Stimulated activated CD4-positive, alpha-beta T cell treated with anti-CD3 and anti-CD28 coated beads, Interleukin-2, amount 100 ng/mL, for 24 hours (primary cell): ENCODE results near the gene TMEM203.

Experiments used
- DNase-seq, 2 donors: peaks; one replicate each; pipeline ENCODE4 v3.0.0-alpha.2; 2020

The TMEM203 gene

DNA sequence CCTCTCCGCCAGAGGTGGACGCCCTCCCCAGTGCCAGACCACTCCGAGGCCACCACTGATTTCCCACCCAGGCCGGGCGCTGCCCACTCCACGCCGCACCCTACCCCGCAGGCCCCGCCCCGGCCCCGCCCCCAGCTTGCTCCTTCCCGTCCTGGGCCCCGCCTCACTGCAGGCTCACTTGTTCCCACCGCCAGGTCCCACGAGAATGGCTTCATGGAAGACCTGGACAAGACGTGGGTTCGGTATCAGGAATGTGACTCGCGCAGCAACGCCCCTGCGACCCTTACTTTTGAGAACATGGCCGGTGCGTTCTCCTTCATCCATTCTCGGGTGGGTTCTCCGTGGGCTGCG, 42.1 kb downstream of the TMEM203 start:
- no peak for DNase-seq

DNA sequence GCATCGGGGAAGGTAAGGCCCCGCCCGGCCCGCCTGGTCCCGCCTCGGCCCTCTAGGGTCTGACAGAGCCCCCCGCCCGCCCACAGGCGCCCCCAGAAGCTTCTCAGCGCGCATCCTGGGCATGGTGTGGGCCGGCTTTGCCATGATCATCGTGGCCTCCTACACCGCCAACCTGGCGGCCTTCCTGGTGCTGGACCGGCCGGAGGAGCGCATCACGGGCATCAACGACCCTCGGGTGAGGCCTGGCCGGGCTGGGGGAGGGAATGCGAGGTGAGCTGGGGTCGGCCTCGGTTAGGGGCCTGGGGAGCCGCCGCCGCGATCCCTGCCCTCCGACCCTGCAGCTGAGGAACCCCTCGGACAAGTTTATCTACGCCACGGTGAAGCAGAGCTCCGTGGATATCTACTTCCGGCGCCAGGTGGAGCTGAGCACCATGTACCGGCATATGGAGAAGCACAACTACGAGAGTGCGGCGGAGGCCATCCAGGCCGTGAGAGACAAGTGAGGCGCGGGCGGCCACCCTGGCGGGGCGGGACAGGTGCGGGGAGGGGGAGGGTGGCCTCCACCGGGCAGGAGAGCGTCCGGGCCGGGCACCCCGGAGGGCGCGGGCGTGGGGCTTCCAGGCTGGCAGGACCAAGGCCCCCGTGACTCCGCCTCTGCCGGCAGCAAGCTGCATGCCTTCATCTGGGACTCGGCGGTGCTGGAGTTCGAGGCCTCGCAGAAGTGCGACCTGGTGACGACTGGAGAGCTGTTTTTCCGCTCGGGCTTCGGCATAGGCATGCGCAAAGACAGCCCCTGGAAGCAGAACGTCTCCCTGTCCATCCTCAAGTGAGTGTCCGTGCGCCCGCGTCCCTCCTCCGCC, 42.7 kb downstream of the TMEM203 start:
- no peak for DNase-seq

DNA sequence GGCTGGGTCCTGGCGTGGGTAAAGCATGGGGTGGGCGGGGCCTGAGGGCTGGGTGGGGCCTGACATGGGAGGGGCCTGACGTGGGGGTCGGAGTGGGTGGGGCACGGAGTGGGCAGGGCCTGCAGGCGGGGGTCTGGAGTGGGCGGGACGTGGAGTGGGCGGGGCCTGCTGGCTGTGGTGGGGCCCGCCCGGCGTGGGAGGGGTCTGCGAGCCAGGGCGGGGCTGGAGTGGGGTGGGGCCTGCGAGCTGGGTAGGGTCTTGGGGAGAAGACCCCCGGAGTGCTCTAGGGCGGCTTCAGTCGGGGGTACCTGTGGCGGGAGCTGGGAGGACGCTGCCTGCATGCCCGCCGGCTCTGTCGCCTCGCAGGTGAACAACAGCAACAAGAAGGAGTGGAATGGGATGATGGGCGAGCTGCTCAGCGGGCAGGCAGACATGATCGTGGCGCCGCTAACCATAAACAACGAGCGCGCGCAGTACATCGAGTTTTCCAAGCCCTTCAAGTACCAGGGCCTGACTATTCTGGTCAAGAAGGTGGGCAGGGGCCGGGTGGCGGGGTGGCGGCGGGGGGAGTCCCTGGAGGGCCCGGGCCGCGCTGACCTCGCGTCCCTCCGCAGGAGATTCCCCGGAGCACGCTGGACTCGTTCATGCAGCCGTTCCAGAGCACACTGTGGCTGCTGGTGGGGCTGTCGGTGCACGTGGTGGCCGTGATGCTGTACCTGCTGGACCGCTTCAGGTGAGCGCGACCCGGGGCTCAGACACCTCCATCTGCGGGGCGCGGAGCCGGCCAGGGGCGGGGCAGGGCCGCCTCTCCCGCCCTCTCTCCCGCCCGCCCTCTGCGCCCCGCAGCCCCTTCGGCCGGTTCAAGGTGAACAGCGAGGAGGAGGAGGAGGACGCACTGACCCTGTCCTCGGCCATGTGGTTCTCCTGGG, 43.6 kb downstream of the TMEM203 start:
- DNase-seq: no peak

DNA sequence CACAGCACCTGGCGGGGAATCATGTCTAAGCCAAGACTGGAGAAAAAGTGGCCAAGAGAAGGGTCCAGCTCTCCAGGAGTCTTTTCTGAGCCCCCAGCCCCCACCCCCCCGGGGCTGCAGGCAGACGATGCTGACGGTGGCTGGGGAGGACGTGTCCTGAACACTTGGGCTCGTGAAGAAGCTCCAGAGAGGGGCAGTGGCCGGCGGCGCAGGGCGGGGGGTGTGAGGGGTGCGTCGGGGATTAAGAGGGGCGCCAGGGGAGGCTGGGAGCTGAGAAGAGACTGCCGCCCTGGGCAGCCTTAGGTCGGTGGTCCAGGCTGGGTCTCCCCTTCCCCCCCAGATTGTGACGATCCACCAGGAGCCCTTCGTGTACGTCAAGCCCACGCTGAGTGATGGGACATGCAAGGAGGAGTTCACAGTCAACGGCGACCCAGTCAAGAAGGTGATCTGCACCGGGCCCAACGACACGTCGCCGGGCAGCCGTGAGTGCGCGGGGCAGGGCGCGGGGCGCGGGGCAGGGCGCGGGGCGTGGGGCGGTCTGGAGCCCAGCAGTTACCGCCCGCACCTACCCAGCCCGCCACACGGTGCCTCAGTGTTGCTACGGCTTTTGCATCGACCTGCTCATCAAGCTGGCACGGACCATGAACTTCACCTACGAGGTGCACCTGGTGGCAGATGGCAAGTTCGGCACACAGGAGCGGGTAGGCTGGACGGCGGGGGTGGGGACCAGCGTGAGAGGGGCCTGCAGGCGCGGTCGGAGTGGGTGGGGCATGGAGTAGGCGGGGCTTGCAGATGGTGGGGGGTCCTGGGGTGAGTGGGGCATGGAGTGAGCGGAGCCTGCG, 44.5 kb downstream of the TMEM203 start:
- no peak for DNase-seq

DNA sequence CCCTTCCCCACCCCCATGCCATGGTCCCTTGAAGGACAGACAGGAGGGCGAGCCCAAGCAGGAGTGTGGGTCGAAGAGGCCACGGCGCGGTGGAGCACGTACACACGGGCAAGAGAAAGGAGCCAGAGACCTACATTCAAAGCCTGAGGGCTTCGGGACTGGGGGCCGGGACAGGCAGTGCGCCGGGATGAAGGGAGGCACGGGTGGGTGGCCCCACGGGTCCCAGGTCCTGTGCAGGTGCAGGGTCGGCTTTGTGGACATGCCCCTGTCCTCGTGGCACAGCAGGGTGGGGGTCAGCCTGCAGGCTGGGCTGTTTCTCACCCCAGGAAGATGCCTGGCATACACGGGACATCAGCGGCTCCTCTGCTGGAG, 45.4 kb downstream of the TMEM203 start:
- no peak for DNase-seq

DNA sequence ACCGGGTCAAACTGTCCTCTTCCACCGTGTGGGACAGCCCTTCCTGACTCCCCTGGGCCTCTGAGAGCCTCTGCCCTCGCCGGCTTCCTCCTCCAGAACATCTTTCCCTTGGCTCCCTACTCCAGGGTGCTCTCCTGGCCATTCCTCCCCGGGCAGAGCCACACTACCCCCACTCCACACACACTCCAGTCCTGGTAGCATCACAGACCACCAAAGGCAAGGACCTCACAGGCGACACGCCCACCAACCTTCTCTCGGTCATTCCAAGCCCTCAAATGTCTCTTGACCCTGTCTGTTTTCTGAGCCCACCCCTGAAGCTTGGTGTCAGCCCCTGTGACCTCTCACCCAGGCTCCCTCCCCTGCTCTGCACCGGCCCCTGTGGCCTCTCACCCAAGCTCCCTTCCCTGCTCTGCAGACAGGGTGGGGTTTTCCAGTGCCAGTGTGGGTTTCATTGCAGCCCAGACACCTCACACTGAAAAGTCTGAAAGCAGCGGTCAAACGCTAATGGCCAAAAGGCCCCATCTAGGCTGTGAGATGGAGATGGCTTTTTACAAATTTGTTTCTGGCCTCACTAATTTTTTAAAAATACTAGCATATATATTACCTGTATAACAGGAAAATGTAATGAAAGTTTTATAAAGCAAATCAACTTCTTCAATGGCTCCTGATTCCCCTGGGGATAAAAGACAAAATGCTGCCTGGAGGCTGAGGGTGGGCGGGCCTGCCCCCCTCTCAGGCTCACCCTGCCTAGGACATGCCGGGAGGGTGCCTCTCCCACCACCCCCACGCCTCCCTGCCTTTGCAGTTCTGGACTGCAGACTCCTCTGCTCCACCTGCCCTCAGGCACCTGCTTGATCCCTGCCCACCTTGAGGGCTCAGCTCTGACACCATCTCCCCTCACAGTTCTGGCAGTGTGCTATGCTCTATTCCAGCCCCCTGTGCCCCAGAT, 46.1 kb downstream of the TMEM203 start:
- DNase-seq: no peak

DNA sequence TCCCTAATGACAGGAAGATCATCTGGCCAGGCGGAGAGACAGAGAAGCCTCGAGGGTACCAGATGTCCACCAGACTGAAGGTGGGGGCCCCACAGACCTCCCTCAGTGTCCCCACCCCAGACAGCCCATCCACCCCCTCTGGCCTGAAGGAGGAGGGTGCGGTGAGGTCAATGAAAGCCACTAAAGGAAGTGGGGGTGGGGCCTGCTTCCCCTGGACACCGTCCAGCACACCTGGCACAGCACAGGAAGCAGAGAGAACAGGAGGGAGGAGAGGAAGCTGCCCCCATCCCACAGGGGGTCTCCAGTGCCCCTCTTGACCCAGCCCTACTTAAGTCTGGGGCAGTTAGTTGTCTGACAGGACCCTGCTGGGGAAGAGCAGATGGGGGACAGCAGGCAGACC, 46.8 kb downstream of the TMEM203 start:
- DNase-seq: no peak

DNA sequence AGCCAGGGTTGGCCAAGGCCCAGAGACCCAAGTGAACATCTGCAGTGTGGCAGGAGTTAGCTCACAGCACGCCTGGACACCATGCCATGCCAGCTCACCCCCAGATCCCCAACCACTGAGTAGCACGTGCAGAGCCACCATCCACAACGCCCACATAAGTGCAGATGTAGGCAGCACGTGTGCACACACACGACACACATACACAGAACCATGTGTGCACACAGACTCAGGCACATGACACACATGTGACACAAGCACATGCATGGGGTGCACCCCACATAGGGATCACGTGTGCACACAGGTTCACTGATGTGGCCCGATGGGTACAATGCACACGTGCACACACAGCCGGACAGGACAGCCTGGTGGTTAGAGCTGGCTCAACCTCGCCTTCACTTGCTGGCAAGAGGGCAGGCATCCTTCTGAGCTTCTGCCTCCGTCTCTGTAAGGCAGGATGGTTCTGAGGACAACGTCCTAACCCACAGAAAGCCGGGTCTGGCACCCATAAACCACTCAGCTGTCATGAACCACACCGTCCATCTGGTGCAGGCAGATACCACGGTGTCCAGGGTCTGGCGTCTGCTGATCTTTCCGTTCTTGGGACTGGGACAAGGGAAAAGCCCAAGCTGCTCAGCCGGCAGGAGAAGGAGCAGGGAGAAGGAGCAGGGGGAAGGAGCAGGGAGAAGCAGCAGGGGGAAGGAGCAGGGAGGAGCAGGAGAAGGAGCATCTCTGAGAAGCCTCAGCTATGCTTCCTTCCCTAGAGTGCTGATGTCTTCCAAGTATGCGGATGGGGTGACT, 47.6 kb downstream of the TMEM203 start:
- no peak for DNase-seq

DNA sequence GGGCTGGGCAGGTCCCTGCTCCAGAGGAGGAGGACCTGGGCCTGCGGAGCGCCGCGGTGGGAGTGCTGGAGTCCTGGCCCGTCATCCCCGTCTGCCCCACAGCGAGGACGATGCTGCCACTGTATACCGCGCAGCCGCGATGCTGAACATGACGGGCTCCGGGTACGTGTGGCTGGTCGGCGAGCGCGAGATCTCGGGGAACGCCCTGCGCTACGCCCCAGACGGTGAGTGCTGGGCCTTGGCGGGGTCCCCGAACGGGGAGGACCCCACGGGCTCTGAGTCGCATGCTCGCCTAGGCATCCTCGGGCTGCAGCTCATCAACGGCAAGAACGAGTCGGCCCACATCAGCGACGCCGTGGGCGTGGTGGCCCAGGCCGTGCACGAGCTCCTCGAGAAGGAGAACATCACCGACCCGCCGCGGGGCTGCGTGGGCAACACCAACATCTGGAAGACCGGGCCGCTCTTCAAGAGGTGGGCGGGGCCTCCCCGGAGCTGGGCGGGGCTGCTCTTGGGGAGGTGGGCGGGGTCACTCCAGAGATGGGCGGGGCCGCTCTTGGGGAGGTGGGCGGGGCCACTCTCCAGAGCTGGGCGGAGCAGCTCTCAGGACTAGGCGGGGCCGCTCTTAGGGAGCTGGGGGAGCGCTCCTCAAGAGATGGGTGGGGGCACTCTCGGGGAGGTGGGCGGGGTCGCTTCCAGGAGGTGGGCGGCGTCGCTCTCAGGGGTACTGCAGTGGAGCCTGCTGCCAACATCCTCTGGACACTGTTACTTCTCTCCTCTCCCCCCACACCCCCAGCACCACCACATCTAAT, 48.7 kb downstream of the TMEM203 start:
- peak; percentile 65 to 68 for DNase-seq
